Astrocyte (in vitro differentiated cells and primary cell): ENCODE results near the gene IL10RA.

ENCODE experiments used
- EZH2 ChIP-seq: IDR thresholded peaks from 2 replicates; pipeline ENCODE4 v1.6.1; 2012; ENCODE audit warnings: mild to moderate bottlenecking, low read length, inconsistent platforms; ENCODE audit not compliant: insufficient read depth
- TF ChIP-seq, protein P1 (sequence below): IDR thresholded peaks from 2 replicates; pipeline ENCODE4 v1.5.1; 2011; ENCODE audit warnings: low read depth, mild to moderate bottlenecking, inconsistent platforms, low read length, moderate library complexity; ENCODE audit not compliant: insufficient read depth

DNA sequence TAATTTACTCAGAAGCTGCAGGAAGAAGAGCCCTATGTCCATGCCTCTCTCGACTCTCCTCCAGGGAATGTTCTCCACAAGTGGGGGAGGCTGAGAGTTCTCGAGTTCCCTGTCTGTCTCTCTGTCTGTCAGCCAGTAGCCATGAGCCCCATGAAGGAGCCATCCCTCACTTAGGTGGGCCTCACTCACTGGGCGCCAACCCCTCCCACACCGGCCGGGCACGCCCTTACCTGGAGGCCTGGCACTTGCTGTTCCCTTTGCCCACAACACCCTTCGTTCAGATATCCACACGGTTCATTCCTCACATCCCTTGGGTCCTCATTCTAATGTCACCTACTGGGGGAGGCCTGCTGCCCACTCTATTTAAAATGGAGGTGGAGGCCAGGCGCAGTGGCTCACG, 14.2 kb upstream of the IL10RA start:
- TF ChIP-seq, protein P1, sequence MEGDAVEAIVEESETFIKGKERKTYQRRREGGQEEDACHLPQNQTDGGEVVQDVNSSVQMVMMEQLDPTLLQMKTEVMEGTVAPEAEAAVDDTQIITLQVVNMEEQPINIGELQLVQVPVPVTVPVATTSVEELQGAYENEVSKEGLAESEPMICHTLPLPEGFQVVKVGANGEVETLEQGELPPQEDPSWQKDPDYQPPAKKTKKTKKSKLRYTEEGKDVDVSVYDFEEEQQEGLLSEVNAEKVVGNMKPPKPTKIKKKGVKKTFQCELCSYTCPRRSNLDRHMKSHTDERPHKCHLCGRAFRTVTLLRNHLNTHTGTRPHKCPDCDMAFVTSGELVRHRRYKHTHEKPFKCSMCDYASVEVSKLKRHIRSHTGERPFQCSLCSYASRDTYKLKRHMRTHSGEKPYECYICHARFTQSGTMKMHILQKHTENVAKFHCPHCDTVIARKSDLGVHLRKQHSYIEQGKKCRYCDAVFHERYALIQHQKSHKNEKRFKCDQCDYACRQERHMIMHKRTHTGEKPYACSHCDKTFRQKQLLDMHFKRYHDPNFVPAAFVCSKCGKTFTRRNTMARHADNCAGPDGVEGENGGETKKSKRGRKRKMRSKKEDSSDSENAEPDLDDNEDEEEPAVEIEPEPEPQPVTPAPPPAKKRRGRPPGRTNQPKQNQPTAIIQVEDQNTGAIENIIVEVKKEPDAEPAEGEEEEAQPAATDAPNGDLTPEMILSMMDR = no peak
- TF ChIP-seq EZH2 = no peak
